KBM-7 (cell line): ENCODE results near the gene PARS2.

Source experiments
- DNase-seq: peaks from one replicate; pipeline ENCODE4 v3.0.0-alpha.2; 2015
- in situ Hi-C: fragments of 300-500 bp; cut with MboI; formaldehyde crosslinking; loops from 2 replicates; pipeline ENCODE4 v1.14.3; 2020; ENCODE audit warnings: low sequenced_read_pairs, low pct_unique_long_range_greater_than_20kb, mixed read lengths

The PARS2 gene

DNA sequence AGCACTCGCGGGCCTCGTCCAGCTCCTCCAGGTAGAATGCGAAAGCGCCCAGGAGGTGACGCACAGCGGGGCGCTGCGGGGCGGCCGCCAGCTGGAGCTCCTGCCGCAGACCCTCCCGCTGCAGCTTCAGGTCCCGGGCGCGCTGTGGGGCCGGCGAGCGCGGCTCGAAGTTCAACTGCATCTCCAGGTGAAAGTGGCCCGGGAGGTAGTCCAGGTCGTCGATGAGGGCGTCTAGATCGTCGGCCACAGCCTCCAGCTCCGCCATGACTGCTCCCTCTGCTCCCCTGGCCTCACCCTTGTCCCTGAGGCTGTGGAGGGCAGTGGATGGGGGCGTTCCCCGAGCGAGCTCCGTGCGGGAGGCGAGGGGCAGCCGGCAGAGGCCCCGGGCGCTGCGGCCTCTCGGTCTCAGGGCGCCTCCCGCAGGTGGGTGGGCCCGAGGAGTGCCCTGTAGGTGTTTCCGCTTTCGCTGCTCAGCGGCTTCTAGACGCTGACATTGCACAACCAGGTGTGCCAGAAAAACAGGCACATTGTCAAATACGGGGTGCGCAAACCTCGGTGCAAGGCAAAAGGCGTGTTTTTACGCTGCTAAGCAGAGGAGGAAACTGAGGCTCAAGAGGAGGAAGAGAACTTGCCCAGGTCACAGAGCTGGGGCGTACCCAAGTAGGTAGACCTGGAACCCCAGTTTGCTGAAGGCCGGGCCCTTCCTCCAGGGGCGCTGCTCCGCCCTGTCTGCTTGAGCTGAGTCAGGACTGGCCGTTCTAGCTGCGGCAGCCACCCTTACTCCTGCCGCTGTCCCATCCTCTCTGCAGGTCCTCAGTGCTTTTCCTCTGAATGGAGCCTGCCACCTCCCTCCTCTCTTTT is 36.8 kb upstream of the PARS2 start, which contains the start of gene TTC22:
TSS of gene TTC22 (minus strand) at position 425 of the 861 bp plus-strand sequence. CDS start at position 265, 160 bp downstream.
- peak; percentile 62 for DNase-seq

DNA sequence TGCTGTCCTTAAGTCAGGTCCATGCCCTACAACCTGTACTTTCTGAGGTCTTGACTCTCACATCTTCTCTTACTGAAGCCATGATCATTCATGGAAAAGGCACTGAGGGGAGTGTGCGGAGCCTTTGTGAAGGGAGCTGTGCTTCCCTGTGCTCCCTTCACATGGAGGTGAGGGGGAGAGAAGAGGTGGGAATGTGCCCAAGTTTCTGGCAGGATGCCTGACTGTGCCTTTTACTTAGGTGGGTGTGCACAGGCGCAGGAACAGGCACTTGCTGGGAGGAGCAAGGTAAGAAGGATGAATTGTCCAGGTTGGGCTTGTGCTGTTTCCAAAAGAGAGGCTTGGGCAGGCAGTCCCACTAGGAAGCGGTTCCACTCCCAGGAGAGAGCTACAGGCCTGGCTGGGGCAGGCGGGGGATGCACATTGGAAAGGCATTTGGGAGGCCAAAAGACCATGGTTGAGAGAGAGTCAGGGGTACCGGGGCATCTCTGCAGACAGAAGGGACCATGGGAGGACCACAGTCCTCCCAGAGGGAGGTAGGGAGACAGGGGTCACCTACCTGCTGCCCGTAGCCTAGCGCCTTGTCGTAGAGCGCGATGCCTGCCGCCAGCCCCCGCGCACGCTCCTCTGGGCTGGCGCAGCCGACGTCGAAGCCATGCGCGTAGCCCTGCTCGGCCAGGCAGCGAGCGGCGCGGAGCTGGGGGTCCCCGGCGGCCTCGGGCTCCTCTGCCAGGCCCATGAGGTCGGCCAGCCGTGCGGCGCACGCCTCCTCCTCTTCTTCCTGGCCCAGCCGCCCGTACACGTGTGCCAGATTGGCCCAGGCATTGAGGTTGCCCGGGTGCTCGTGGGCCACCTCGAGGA is 35.9 kb upstream of the PARS2 start:
- no peak for DNase-seq
- in situ Hi-C loops: loop anchor here (25.0 kb wide), 1 partner anchor 938 kb away; no protein-coding TSS in a partner anchor

More for the DNA sequence above, 36.8 kb upstream of the PARS2 start, which contains the start of gene TTC22:
- in situ Hi-C loops: loop anchor here (25.0 kb wide), 1 partner anchor 939 kb away; no protein-coding TSS in a partner anchor

DNA sequence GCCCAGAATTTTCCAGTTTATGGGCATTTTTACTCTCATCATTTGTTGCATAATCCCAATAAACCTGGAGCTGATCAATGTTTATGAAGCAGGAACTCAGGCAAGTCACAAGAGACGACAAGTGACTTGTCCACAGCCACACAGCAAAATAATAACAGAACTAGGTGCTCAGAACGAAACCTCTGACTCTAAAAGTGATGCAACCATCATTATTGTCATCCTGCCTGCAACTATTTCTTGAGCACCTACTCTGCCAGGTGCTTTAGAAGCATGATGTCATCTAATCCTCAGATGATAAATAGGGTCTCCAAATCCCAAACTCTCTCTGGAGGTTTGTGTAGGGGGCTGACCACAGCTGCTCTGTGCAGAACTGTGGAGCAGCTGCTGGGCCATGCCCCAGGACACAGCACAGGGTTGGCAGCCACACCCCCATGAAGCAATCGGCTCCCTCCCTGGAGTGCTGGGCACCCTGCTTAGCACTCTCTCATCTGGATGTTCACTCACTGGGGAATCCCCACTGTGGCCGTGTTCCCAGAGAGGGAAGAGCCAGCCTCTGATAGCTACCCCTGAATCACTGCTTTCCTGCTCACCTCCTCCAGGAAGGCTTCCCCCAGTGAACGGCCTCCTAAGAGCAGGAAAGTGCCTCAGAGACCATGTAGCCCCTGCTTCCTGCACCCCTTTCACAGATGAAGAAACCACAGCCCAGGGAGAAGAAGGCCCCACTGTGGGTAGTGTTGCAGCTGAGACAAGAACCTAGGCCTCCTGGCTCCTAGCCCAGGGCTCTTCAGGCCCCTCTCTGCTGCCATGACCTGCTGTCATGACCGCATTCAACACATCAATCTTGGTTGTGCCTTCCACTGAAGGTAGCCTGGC is 34.7 kb upstream of the PARS2 start:
- in situ Hi-C loops: no loop called here
- DNase-seq: no peak

DNA sequence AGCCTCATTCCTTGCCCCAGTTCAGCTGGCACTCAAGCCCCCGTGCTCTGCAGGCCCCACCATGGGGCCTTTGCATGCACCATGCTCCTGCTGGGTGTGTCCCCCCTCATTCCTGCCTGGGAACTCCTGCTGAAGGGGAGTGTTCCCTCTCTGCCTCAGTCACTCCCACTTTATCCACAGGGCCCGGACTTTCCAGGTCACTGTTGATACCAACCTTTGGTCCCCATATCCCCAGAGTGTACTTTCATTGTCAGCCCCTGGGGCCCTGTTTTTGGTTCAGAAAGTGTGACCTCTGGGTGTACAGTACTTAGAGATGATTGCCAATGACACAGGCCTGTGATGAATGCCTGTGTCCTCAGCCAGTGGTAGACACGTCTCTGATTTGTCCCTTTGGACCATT is 33.9 kb upstream of the PARS2 start:
- in situ Hi-C loops: no loop called here
- no peak for DNase-seq

DNA sequence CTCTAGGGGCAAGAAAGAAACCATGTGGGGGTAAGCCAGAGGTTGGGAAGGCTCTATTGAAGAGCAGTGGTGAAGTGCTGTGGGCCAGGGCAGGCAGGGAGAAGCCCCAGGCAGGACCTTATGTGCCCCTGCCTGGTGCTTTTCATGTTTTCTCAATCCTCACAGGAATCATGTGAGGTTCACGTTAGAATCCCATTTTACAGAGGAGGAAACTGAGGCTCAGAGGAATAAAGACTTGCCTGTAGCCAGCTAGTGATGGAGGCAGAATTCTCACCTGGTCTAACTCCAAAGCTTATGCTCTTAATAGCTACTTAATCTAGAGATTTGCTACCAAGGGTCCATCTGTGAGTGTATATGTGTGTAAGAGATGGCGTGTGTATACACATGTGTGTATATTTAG is 32.6 kb upstream of the PARS2 start:
- DNase-seq: no peak

DNA sequence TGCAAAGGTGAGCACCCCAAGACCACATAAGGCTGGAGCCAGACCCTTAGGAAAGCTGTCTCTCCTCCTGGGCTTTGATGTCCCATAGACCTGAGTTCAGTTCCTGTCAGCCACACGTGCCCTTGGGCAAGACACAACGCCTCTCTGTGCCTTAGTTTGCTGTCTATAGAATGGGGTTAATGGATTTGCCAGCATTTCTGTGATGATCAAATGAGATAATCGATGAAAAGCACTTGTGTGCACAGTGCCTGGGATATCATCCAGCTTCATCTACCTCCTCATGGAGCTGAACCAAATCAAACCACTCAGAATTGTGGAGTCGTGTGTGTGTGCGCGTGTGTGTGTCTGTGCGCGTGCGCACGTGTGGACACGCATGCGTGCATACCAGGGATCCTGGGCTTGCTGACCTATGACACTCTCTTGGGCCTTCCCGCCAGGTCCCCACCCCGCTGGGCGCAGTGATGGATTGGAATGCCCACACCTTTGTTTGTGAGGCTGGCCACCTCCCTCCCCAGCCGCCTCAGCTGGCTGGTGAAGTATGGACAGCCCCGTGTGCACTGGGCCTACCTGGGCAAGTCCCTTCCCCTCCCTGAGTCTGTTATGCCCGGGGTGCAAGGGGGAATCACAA is 31.6 kb upstream of the PARS2 start:
- DNase-seq: no peak
- in situ Hi-C loops: no loop called here

More for the DNA sequence above, 32.6 kb upstream of the PARS2 start:
- in situ Hi-C loops: no loop called here

DNA sequence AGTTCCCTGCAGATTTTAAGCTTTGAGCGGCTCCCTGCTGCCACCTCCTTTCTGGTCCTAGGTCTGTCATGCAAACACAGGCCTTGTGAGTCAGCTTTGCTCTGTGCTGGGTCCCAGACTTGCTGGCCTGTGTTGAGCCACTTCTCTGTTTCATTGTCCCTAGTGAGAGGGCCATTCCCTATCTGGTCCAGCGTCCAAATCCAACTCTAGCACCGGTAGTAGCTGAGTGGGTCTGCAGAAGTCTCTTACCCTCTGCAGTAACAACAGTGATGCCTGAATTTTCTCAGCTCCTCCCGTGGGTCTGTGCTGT is 31.0 kb upstream of the PARS2 start:
- DNase-seq: no peak
- in situ Hi-C loops: no loop called here

DNA sequence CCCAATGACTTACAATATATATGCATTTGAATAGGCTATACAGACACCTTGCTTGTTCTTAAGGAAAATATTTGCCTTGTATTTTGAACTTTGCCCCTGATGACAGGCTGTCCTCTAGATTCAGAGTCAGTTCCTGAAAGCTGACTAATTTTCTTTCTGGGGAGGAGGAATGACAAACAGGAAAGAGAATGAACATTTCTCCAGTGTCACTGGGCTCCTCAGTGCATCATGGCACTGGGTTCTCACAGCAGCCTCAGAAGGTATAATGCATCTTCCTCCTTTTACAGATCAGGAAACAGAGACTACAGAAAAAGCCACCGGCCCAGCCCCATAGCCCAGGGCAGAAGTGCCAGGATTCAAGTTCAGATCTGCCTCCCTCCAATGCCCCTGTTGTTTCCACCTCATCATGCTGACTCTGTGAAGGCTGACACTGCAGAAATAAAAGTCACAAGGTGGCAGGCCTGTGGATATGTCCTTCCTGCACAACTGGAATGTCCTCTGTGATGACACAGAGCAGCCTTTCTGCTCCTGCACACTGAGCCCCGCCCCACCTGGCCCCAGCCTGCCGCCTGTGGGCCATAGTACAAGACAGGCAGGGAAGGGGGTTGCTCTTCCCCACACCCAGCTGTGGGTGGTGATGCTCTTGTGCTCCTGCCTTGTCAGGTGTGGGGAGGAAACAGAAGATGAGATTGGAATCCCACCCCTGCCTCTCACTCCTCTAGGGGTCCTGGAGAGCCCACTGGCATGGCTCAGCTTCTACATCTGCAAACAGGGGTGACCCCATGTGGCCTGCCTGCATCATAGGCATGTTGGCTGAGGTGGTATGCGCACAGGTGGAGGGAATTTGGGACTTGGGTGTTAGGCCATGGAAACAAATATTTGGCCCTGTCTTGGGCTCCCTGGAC is 30.4 kb upstream of the PARS2 start:
- no peak for DNase-seq
- in situ Hi-C loops: no loop called here

DNA sequence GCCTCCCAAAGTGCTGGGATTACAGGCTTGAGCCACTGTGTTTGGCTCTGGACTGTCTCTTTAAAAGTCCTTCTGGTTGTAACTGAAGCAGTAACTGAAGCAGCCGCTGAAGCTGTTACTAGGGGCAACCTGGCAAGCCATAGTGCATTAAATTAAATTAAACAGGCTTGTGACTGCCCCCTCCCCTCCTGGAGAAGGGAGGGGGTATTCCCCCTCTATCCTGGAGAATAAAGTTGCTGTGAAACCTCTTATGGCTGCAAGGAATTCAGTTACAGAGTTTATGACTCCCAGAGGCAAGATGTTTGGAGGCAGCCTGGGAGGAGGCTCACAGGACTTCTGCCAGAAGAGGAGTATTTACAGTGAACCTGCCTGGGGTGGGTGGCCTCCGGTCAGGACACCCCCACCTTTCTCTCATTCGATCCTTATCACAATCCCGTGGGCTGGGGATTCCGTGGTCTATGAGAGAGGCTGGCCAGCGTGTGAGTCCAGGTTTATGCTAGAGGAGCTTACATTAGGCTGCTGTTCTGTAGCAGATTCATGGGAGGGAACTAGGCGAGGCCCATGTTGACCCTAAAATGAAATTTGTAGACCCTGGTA is 28.5 kb upstream of the PARS2 start:
- in situ Hi-C loops: no loop called here
- no peak for DNase-seq

DNA sequence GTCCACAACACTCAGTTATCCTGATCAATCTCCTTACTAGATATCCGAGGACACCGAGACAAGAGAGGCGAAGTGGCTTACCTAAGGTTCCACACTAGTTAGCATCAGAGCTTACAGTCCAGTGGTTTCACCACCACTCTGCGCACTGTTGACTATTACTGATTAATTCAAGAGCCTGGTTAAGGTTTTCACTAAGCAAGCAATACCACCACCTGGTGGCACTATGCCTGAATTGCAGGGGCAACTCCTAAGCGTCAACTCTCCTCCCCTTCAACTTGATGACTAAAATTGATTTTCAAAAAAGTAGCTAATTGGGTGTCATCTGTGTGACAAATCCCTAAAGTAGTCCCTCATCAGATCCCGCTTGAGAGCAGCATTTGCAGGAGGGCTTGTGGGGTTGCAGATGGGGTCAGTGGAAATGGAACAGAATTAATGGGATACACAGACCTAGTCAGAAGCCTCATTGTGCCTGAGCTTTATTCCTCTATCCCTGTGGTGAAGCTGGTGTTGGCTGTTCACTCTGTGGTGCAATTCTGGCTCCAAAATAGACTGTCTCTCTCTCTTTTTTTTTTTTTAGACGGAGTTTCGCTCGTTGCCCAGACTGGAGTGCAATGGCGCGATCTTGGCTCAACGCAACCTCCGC is 27.7 kb upstream of the PARS2 start:
- peak; percentile 83 for DNase-seq
- in situ Hi-C loops: no loop called here

DNA sequence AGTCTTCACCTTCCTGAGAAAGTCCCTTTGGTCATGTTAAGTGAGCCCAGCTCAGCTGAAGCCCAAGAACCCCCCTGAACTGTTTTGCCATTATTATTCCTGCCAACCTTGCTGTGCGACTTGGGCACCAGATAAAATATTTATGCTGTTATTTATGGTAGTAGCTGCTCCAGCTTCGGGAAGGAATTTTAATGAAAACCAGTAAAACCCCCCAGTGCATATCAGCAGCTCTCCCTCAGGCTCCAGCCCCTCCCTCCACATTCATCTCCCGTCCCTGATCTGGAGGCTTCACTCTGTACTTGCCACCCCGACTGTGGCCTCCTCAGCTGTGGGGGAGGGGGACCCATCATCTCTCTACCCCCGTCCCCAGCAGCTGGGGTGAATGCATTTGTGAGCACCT is 24.1 kb upstream of the PARS2 start:
- no peak for DNase-seq
- in situ Hi-C loops: no loop called here

DNA sequence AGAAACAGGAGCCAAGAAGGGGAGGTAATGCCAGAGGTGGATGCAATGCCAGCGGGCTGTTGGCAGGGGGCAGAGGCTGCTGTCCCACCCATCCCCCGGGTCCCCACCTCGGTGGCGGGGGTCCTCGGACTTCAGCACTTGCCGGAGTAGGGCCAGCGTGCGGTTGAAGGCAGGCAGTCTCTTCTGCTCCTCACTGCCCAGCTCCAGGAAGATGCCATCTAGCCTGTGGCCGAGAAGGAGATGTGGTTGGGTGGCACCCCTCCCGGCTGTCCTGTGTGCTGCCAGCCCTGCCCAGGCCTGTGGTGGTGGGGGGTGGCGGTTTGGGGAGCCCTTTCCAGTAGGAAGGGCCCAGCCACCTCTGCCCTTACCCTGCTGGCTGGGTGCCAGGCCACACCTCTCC is 23.3 kb upstream of the PARS2 start:
- no peak for DNase-seq
- in situ Hi-C loops: no loop called here

DNA sequence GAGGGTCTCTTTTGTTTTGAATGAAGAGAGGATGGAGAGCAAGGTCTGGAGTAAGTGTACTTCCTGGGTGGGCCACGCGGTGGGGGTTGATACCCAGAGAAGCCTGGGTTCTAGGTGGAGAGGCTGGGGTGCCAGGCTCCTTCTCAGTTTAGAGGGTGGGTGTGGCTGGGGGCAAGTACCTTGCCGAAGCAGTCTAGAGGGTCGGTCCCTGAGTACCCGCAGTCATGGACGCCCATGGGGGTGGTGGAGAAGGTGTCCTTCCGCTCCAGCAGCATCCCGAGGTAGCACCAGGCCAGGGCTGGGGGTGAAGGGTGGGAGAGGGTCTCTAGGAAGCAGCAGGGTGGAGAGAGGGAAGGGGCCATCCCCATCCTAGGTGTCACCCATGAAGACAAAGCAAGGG is 22.5 kb upstream of the PARS2 start:
- DNase-seq: no peak
- in situ Hi-C loops: no loop called here

DNA sequence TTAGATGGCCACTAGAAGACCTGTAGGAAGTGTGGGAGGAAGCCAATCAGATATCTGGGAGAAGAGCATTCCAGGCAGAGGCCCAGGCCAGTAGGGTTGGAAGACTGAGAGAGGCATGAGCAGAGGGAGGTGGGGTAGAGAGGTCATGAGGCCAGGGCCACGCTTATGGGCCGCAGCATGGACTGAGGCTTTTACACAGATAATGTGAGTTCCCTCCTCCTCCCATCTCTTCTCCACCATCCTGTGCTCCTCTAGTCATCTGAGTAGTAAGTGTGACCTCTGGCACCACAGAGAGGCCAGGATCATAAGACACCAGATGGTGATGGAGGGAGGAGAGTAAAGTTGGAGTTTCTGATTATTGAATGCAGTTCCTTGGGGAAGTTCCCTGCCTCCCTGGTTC is 19.7 kb upstream of the PARS2 start:
- in situ Hi-C loops: no loop called here
- DNase-seq: no peak

DNA sequence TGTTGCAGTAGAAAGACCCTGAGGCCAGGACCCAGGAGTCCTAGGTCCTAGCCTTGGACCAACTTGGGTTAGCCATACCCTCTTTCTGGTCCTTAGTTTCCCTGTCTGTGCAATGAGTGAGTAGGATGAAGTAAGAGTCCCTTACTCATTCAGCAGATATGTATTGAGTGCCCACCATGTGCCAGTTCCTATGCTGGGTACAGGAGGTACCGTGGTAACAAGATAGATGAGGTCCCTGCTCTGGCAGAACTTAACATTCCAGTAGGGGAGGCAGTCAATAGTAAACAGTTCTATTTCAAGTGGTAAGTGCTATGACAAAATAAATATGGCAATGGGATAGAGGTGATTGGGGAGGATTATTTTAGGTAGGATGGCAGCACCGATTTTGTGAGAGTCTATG is 18.3 kb upstream of the PARS2 start:
- no peak for DNase-seq
- in situ Hi-C loops: no loop called here

DNA sequence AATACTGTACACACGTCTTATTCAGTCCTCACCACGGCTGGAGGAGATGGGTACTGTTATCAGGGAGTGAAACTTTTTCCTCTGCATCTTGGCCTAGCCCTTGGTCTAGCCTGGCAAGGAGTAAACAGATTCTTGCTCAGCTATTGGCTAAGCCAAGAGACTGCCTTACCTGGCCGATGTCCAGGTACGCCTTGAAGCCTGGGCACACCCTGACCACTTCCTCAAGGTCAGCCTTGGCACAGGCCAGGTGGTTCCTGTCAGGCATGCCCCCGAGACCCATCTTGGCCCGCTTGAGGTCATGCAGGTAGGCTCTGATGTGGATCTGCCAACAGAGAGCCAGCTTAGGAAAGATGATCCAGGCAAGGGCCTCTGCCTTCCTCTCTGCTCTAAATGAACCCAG is 17.8 kb upstream of the PARS2 start:
- DNase-seq: no peak
- in situ Hi-C loops: no loop called here

DNA sequence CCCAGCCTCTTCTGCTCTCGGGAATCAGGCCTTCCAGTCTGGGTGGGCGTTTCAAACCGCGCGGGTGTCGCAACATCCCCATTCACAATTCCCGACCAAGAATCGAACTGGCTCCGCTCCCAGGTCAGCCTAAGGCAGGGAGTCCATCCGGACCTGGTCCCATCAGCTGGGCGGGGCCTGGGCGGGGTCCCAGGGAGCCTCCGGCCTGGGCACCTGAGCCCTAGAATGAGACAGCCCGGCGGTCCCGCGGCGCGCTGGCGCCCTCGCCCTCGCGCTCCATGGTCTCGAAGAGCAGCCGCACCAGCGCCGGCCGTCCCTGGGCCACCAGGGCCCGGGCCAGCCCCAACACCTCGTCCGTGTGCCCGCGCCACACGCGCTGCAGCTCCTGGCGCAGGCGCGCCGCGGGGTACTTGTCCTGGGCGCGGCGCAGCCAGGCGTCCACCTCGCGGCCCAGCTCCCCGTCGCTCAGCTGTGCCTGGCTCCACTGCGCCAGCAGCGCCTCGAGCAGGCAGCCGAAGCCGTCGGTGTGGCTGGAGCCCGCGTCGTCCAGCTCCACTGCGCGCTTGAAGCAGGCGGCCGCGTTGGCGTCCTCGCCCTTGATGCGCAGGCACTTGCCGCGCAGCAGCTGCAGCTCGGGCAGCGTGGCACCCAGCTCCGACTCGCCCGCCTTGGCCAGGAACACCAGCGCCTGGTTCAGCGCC is 16.9 kb upstream of the PARS2 start:
- in situ Hi-C loops: no loop called here
- DNase-seq: no peak
